Activated T-cell treated with anti-CD3 and anti-CD28 coated beads, Interleukin-2, amount 50 U/mL, for 72 hours (primary cell): ENCODE results near the gene NELFCD. TPM values are rescaled to one million over a fixed set of nuclear protein-coding genes. Genes with fewer than 3 reads are reported as not detected.
A peak's percentile ranks its signal among the peaks of the same experiment; 100 is the strongest.
"Not testable (repeated sequence)": the region's sequence is repeated elsewhere in the genome, so short reads cannot be mapped to it uniquely, and the experiment has no call there.

Source experiments
- ATAC-seq, 2 donors: fragments of 150-1000 bp; cut with Tn5 transposase; replicated peaks in 1 of 2; 2 replicates each; pipeline ENCODE4 v1.10.0; 2021; ENCODE audit warnings: moderate library complexity in 2 of 2, mild to moderate bottlenecking in 1 of 2
- DNase-seq, 2 donors: peaks; one replicate each; pipeline ENCODE4 v3.0.0; 2021 to 2022; ENCODE audit warnings: mixed read lengths in 1 of 2
- H3K27ac Mint-ChIP-seq: one replicate; pipeline ENCODE4 v1.8.0; 2022; ENCODE audit warnings: mild to moderate bottlenecking, moderate library complexity, mixed read lengths
- H3K27me3 Mint-ChIP-seq: one replicate; pipeline ENCODE4 v1.8.0; 2022; ENCODE audit warnings: low read depth, mixed read lengths
- H3K36me3 Mint-ChIP-seq, 2 donors: one replicate each; pipeline ENCODE4 v1.8.0; 2022; ENCODE audit warnings: mixed read lengths in 2 of 2, mild to moderate bottlenecking in 1 of 2; ENCODE audit not compliant: insufficient read depth in 2 of 2
- H3K4me1 Mint-ChIP-seq: one replicate; pipeline ENCODE4 v1.8.0; 2022; ENCODE audit warnings: low read depth, mixed read lengths
- H3K4me3 Mint-ChIP-seq, 2 donors: one replicate each; pipeline ENCODE4 v1.8.0; 2022; ENCODE audit warnings: mild to moderate bottlenecking in 2 of 2, mixed read lengths in 2 of 2, moderate library complexity in 2 of 2
- H3K9me3 Mint-ChIP-seq, 2 donors: one replicate each; pipeline ENCODE4 v1.8.0; 2022; ENCODE audit warnings: mixed read lengths in 2 of 2
- total RNA-seq, 2 donors: library from RNA; stranded (reverse); gene quantifications; one replicate each; pipeline ENCODE4 v1.2.3, GENCODE V29; 2022

Gene NELFCD, protein sequence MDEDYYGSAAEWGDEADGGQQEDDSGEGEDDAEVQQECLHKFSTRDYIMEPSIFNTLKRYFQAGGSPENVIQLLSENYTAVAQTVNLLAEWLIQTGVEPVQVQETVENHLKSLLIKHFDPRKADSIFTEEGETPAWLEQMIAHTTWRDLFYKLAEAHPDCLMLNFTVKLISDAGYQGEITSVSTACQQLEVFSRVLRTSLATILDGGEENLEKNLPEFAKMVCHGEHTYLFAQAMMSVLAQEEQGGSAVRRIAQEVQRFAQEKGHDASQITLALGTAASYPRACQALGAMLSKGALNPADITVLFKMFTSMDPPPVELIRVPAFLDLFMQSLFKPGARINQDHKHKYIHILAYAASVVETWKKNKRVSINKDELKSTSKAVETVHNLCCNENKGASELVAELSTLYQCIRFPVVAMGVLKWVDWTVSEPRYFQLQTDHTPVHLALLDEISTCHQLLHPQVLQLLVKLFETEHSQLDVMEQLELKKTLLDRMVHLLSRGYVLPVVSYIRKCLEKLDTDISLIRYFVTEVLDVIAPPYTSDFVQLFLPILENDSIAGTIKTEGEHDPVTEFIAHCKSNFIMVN
- 10 to 100 TPM; 66.2 to 67.5 TPM for total RNA-seq

DNA sequence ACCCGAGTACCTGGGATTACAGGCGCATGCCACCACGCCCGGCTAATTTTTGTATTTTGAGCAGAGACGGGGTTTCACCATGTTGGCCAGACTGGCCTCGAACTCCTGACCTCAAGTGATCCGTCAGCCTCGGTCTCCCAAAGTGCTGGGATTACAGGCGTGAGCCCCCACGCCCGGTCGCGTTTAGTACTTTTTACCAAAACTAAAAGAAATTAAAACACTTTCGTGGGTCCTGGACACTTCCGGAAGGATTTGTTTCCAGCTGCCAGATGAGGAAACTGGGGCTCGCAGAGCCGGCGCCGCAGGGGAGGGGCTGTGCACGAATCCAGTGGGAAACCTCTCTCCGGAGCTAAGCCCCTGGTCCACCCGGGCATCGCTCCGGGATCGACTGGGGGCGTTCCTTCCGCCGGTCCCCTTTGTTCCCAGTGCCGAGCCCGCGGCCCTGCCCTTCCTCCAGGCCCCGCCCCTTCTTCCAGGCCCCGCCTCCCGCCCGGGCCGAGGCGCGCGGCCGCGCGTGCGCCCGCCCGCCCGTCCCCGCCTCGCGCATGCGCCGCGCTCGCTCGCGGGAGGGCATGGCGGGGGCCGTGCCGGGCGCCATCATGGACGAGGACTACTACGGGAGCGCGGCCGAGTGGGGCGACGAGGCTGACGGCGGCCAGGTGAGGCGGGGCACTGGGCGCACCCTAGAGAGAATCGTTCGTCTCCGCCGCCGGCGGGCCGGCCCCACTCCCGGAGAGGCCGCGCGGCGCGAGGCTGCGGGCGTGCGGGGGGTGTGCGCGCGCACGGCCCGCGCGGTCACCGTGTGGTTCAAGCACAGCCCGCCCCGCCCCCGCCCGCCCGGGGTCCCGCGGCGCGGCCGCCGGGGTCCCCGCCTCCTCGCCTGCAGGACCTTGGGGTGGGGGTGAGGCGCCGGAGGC, at the start of gene NELFCD:
Gene NELFCD, plus strand, starts transcription at position 546 of the 917 bp plus-strand sequence. Its CDS starts 54 bp downstream, at position 600.
- peak; percentile 86 to 90 for ATAC-seq
- Mint-ChIP-seq H3K9me3 (no peaks in the 10 kb centered on the region), H3K4me3 (peak within 1 kb of the TSS; percentile 76 to 86), H3K27ac (peak within 1 kb of the TSS; percentile 79), H3K27me3 (no peaks in the 10 kb centered on the region), H3K36me3 (peaks cover 0 to 7% of the 10 kb centered on the region in 2 donors), H3K4me1 (peaks cover 48% of the 10 kb centered on the region)
- peak; percentile 89 to 94 for DNase-seq

- peaks cover 26% of the 10 kb centered on the region for H3K27me3 Mint-ChIP-seq
- no peak for ATAC-seq
- H3K36me3 Mint-ChIP-seq: no peaks in the 10 kb centered on the region
- H3K27ac Mint-ChIP-seq: no peak overlapping the region
- H3K4me3 Mint-ChIP-seq: no peak overlapping the region
- H3K4me1 Mint-ChIP-seq: no peaks in the 10 kb centered on the region
- no peaks in the 10 kb centered on the region for H3K9me3 Mint-ChIP-seq
- DNase-seq: no peak
Observed at GRCh38 chr20:58932170-58932569, 48.9 kb upstream of the NELFCD start.

- Mint-ChIP-seq H3K4me3 (no peak overlapping the region), H3K27ac (no peak overlapping the region), H3K4me1 (no peaks in the 10 kb centered on the region), H3K27me3 (peaks cover 7% of the 10 kb centered on the region), H3K36me3 (no peaks in the 10 kb centered on the region), H3K9me3 (no peaks in the 10 kb centered on the region)
- DNase-seq (no peak), ATAC-seq (no peak)
Observed at GRCh38 chr20:58938078-58938477, 43.0 kb upstream of the NELFCD start.

GRCh38 chr20:58938541-58938940, 42.5 kb upstream of the NELFCD start:
- DNase-seq (no peak), ATAC-seq (no peak)
- Mint-ChIP-seq H3K4me1 (no peaks in the 10 kb centered on the region), H3K27ac (no peak overlapping the region), H3K36me3 (no peaks in the 10 kb centered on the region), H3K27me3 (peaks cover 7% of the 10 kb centered on the region), H3K4me3 (no peak overlapping the region), H3K9me3 (no peaks in the 10 kb centered on the region)

GRCh38 chr20:58941471-58941870, 39.6 kb upstream of the NELFCD start:
- Mint-ChIP-seq H3K4me3 (no peak overlapping the region), H3K27ac (no peak overlapping the region), H3K36me3 (no peaks in the 10 kb centered on the region), H3K9me3 (no peaks in the 10 kb centered on the region), H3K4me1 (no peaks in the 10 kb centered on the region), H3K27me3 (no peaks in the 10 kb centered on the region)
- DNase-seq (no peak), ATAC-seq (no peak)

DNA sequence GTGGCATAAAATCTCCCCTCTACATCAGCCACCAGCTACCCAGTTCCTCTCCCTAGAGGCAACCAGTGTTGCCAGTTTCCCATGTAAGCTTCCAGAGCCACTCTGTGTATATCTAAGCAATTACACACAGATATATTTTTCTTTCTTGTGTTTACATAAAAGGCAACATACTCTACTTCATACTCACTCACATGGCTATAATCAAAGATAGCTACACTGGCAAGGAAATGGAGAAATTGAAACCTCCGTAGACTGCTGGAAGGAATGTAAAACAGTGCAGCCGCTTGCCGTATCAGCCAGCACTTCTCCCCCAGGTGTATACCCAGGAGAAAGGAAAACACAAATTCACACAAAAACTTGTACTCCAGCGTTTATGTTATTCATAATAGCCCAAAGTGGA, 38.5 kb upstream of the NELFCD start:
- H3K4me1 Mint-ChIP-seq: no peaks in the 10 kb centered on the region
- H3K27me3 Mint-ChIP-seq: no peaks in the 10 kb centered on the region
- H3K36me3 Mint-ChIP-seq: no peaks in the 10 kb centered on the region
- DNase-seq (no peak), ATAC-seq (no peak)
- no peak overlapping the region for H3K4me3 Mint-ChIP-seq
- H3K9me3 Mint-ChIP-seq: no peaks in the 10 kb centered on the region
- no peak overlapping the region for H3K27ac Mint-ChIP-seq

- H3K4me3 Mint-ChIP-seq: no peak overlapping the region
- no peaks in the 10 kb centered on the region for H3K4me1 Mint-ChIP-seq
- H3K27me3 Mint-ChIP-seq: no peaks in the 10 kb centered on the region
- DNase-seq (no peak), ATAC-seq (no peak)
- no peaks in the 10 kb centered on the region for H3K36me3 Mint-ChIP-seq
- H3K27ac Mint-ChIP-seq: no peak overlapping the region
- no peaks in the 10 kb centered on the region for H3K9me3 Mint-ChIP-seq
Observed at GRCh38 chr20:58944610-58945009, 36.4 kb upstream of the NELFCD start.

GRCh38 chr20:58945965-58946631, 35.0 kb upstream of the NELFCD start:
- Mint-ChIP-seq H3K9me3 (no peaks in the 10 kb centered on the region), H3K4me1 (no peaks in the 10 kb centered on the region), H3K27me3 (no peaks in the 10 kb centered on the region), H3K36me3 (no peaks in the 10 kb centered on the region), H3K27ac (no peak overlapping the region), H3K4me3 (no peak overlapping the region)
- DNase-seq (no peak), ATAC-seq (no peak)

DNA sequence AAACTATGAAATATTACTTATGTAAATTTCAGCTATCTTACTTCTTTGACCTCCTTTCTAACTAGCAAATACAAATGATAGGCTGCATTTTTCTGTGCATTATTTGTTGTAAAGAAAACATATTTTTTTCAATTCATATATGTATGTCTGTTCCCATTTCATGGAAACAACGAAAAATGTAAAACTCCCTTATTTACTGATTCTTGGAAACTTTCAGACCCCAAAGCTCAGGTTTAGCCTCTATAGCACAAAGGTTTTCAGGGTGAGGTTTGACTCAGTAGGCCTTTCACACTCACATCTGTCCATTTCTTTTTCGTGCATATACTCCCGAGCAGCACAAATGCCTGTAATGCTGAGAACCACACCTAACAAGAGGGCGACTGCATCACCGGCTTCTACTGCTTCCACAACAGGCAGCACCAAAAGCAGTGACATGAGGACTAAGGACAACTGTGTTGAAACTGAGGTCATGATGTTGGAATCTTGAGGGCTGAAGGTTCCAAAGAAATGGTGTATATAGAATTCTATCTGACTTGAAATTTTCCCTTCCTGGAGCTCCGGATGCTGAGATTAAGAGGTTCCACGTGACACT, 33.2 kb upstream of the NELFCD start:
- not testable (repeated sequence) for ATAC-seq, H3K4me1 Mint-ChIP-seq, H3K27ac Mint-ChIP-seq, DNase-seq, H3K36me3 Mint-ChIP-seq, H3K27me3 Mint-ChIP-seq, H3K9me3 Mint-ChIP-seq, H3K4me3 Mint-ChIP-seq

DNA sequence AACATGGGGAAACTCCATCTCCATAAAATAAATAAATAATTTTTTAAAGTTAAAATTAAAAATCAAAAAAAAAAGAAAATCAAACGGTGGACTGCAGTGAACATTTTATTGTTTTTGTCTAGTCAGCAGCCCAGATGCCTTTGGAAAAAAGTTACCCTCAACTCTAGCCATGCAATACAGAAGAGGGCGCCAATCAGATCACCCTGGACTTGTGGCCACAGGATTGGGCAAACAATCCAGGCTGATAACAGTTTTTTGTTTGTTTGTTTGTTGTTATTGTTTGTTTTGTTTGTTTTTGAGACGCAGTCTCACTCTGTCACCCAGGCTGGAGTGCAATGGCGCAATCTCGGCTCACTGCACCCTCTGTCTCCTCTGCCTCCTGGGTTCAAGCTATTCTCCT, 30.5 kb upstream of the NELFCD start:
- ATAC-seq (no peak), DNase-seq (no peak)
- Mint-ChIP-seq H3K27ac (no peak overlapping the region), H3K27me3 (no peaks in the 10 kb centered on the region), H3K4me3 (no peak overlapping the region), H3K4me1 (no peaks in the 10 kb centered on the region), H3K36me3 (no peaks in the 10 kb centered on the region), H3K9me3 (no peaks in the 10 kb centered on the region)

- no peak overlapping the region for H3K4me3 Mint-ChIP-seq
- no peak overlapping the region for H3K27ac Mint-ChIP-seq
- no peaks in the 10 kb centered on the region for H3K9me3 Mint-ChIP-seq
- no peaks in the 10 kb centered on the region for H3K36me3 Mint-ChIP-seq
- no peak for DNase-seq
- H3K27me3 Mint-ChIP-seq: no peaks in the 10 kb centered on the region
- H3K4me1 Mint-ChIP-seq: no peaks in the 10 kb centered on the region
- ATAC-seq: no peak
Observed at GRCh38 chr20:58953050-58953449, 28.0 kb upstream of the NELFCD start.

DNA sequence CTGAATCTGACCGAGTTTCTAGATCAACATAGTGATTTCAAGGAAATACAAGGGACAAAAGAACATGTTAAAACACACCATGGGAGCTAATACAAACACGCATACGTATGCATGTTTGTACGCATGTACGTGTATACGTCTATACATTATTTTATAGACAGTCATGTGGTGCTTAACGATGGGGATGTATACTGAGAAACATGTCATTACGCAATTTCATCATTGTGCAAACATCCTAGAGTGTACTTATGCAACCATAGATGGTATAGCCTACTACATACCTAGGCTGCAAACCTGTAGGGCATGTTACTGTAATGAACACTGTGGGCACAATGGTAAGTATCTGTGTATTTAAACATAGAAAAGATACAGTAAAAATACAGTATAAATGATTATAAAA, 25.0 kb upstream of the NELFCD start:
- Mint-ChIP-seq H3K4me1 (no peaks in the 10 kb centered on the region), H3K27ac (no peak overlapping the region), H3K4me3 (no peak overlapping the region), H3K36me3 (no peaks in the 10 kb centered on the region), H3K27me3 (no peaks in the 10 kb centered on the region), H3K9me3 (no peaks in the 10 kb centered on the region)
- ATAC-seq (no peak), DNase-seq (no peak)
